H9 (cell line): ENCODE measurements around the gene CYS1. TPM values are rescaled to one million over a fixed set of nuclear protein-coding genes. Genes with fewer than 3 reads are reported as not detected.

Experiments used
- DNase-seq: peaks from one replicate; pipeline ENCODE4 v3.0.0-alpha.2; 2017
- H2AFZ ChIP-seq: one replicate; pipeline ENCODE4 v1.6.1; 2013; ENCODE audit warnings: mild to moderate bottlenecking, low read length, control low read depth, moderate library complexity
- H2AK5ac ChIP-seq: 2 replicates; pipeline ENCODE4 v1.6.1; 2013; ENCODE audit warnings: low read length, control low read depth, mixed read lengths; ENCODE audit not compliant: insufficient read length
- H2BK120ac ChIP-seq: one replicate; pipeline ENCODE4 v1.6.1; 2013; ENCODE audit warnings: low read depth, mild to moderate bottlenecking, low read length, control low read depth, inconsistent platforms; ENCODE audit not compliant: poor library complexity, severe bottlenecking
- H2BK12ac ChIP-seq: 2 replicates; pipeline ENCODE4 v1.6.1; 2013; ENCODE audit warnings: low read length, control low read depth, mixed read lengths, low read depth; ENCODE audit not compliant: insufficient read length
- H2BK15ac ChIP-seq: 2 replicates; pipeline ENCODE4 v1.6.1; 2013; ENCODE audit warnings: low read depth, low read length, control low read depth
- H2BK20ac ChIP-seq: one replicate; pipeline ENCODE4 v1.6.1; 2013; ENCODE audit warnings: low read depth, mild to moderate bottlenecking, low read length, control low read depth, inconsistent platforms; ENCODE audit not compliant: poor library complexity, severe bottlenecking
- H2BK5ac ChIP-seq: 2 replicates; pipeline ENCODE4 v1.6.1; 2013; ENCODE audit warnings: low read length, control low read depth, mixed read lengths; ENCODE audit not compliant: insufficient read length
- H3K14ac ChIP-seq: 2 replicates; pipeline ENCODE4 v1.6.1; 2013; ENCODE audit warnings: low read length, control low read depth; ENCODE audit not compliant: insufficient read depth
- H3K18ac ChIP-seq: 2 replicates; pipeline ENCODE4 v1.6.1; 2013; ENCODE audit warnings: low read depth, mild to moderate bottlenecking, mixed read lengths, low read length, control low read depth; ENCODE audit not compliant: insufficient read length
- H3K23ac ChIP-seq: 2 replicates; pipeline ENCODE4 v1.6.1; 2013; ENCODE audit warnings: low read length, control low read depth, mixed read lengths, low read depth; ENCODE audit not compliant: insufficient read length
- H3K23me2 ChIP-seq: 2 replicates; pipeline ENCODE4 v1.6.1; 2013; ENCODE audit warnings: low read depth, mild to moderate bottlenecking, mixed read lengths, low read length, control low read depth; ENCODE audit not compliant: insufficient read length, poor library complexity, severe bottlenecking
- H3K27ac ChIP-seq: 2 replicates; pipeline ENCODE4 v1.5.1; 2013; ENCODE audit warnings: low read length, control low read depth, mixed read lengths, low read depth; ENCODE audit not compliant: insufficient read length
- H3K27me3 ChIP-seq: 2 replicates; pipeline ENCODE4 v1.6.1; 2013; ENCODE audit warnings: low read length, control low read depth, inconsistent platforms; ENCODE audit not compliant: insufficient read depth
- H3K4ac ChIP-seq: 2 replicates; pipeline ENCODE4 v1.6.1; 2013; ENCODE audit warnings: low read depth, mild to moderate bottlenecking, control low read depth, inconsistent platforms, low read length, moderate library complexity
- H3K4me1 ChIP-seq: 2 replicates; pipeline ENCODE4 v1.6.1; 2013; ENCODE audit warnings: low read length, control low read depth, inconsistent platforms; ENCODE audit not compliant: insufficient read depth
- H3K4me2 ChIP-seq: 2 replicates; pipeline ENCODE4 v1.6.1; 2013; ENCODE audit warnings: low read length, control low read depth, mixed read lengths; ENCODE audit not compliant: insufficient read length, insufficient read depth
- H3K56ac ChIP-seq: 2 replicates; pipeline ENCODE4 v1.6.1; 2013; ENCODE audit warnings: low read depth, mild to moderate bottlenecking, mixed read lengths, low read length, control low read depth; ENCODE audit not compliant: insufficient read length
- H3K79me1 ChIP-seq: 2 replicates; pipeline ENCODE4 v1.6.1; 2013; ENCODE audit warnings: low read depth, mild to moderate bottlenecking, moderate library complexity, low read length, control low read depth, inconsistent platforms; ENCODE audit not compliant: insufficient read depth, poor library complexity, severe bottlenecking
- H3K79me2 ChIP-seq: 2 replicates; pipeline ENCODE4 v1.6.1; 2013; ENCODE audit warnings: low read length, control low read depth, inconsistent platforms; ENCODE audit not compliant: insufficient read depth
- H3K9ac ChIP-seq: 2 replicates; pipeline ENCODE4 v1.6.1; 2013; ENCODE audit warnings: low read length, control low read depth, mixed read lengths; ENCODE audit not compliant: insufficient read length; ENCODE audit errors: extremely low read depth
- H3K9me3 ChIP-seq: one replicate; pipeline ENCODE4 v1.6.1; 2013; ENCODE audit warnings: low read depth, low read length, inconsistent platforms; ENCODE audit not compliant: control insufficient read depth
- H3T11ph ChIP-seq: one replicate; pipeline ENCODE4 v1.6.1; 2013; ENCODE audit warnings: mild to moderate bottlenecking, low read length, control low read depth, inconsistent platforms
- H4K20me1 ChIP-seq: one replicate; pipeline ENCODE4 v1.6.1; 2013; ENCODE audit not compliant: control insufficient read depth, insufficient read length, insufficient read depth
- H4K5ac ChIP-seq: 2 replicates; pipeline ENCODE4 v1.6.1; 2013; ENCODE audit warnings: low read depth, mild to moderate bottlenecking, mixed read lengths, low read length, control low read depth; ENCODE audit not compliant: insufficient read length
- H4K8ac ChIP-seq: replicated peaks from 2 replicates; pipeline ENCODE4 v1.6.1; 2013; ENCODE audit warnings: low read length, control low read depth, mixed read lengths, low read depth; ENCODE audit not compliant: insufficient read length
- H4K91ac ChIP-seq: 2 replicates; pipeline ENCODE4 v1.6.1; 2013; ENCODE audit warnings: low read depth, mild to moderate bottlenecking, moderate library complexity, mixed read lengths, low read length, control low read depth; ENCODE audit not compliant: insufficient read length
- H3K27ac Mint-ChIP-seq, 3 experiments: 2 replicates in 2 of 3; 3 replicates in 1 of 3; pipeline ENCODE4 v1.8.0; 2020 to 2021; ENCODE audit warnings: mixed read lengths in 3 of 3, mild to moderate bottlenecking in 1 of 3, moderate library complexity in 1 of 3
- H3K27me3 Mint-ChIP-seq: 2 replicates; pipeline ENCODE4 v1.8.0; 2021; ENCODE audit warnings: low read depth, mild to moderate bottlenecking, moderate library complexity, mixed read lengths
- H3K36me3 Mint-ChIP-seq, 3 experiments: 2 replicates in 2 of 3; 3 replicates in 1 of 3; pipeline ENCODE4 v1.8.0; 2020 to 2021; ENCODE audit warnings: low read depth in 3 of 3, mixed read lengths in 3 of 3; ENCODE audit not compliant: insufficient read depth in 1 of 3
- H3K4me1 Mint-ChIP-seq, 2 experiments: 2 replicates each; pipeline ENCODE4 v1.8.0; 2020; ENCODE audit warnings: mixed read lengths in 2 of 2
- H3K4me3 Mint-ChIP-seq, 2 experiments: 2 replicates in 1 of 2; 3 replicates in 1 of 2; pipeline ENCODE4 v1.8.0; 2020 to 2021; ENCODE audit warnings: mild to moderate bottlenecking in 2 of 2, mixed read lengths in 2 of 2, moderate library complexity in 1 of 2
- H3K9me3 Mint-ChIP-seq, 2 experiments: 2 replicates in 1 of 2; 3 replicates in 1 of 2; pipeline ENCODE4 v1.8.0; 2020; ENCODE audit warnings: mild to moderate bottlenecking in 2 of 2, mixed read lengths in 2 of 2, moderate library complexity in 1 of 2
- WGBS: extraction: QIAGEN DNeasy Blood & Tissue Kit; methylation state at CpG from one replicate; pipeline ENCODE4 v1.1.7; 2013; ENCODE audit warnings: missing lambda C conversion rate, low lambda C conversion rate, mixed read lengths; ENCODE audit not compliant: insufficient read length; ENCODE audit errors: extremely low coverage; 5-methylcytosine and 5-hydroxymethylcytosine counted together
- total RNA-seq: library from RNA; stranded (reverse); gene quantifications from 2 replicates; pipeline ENCODE4 v1.2.1, GENCODE V29; 2021
- TF ChIP-seq, protein P1 (sequence below): fragments of 200-600 bp; sonication (generic); conservative IDR thresholded peaks from 3 replicates; pipeline ENCODE4 v1.8.0; 2021; ENCODE audit warnings: antibody characterized with exemption, mild to moderate bottlenecking

The CYS1 gene
- total RNA-seq, 1 experiment from 2014 or later = 0.35 TPM

DNA sequence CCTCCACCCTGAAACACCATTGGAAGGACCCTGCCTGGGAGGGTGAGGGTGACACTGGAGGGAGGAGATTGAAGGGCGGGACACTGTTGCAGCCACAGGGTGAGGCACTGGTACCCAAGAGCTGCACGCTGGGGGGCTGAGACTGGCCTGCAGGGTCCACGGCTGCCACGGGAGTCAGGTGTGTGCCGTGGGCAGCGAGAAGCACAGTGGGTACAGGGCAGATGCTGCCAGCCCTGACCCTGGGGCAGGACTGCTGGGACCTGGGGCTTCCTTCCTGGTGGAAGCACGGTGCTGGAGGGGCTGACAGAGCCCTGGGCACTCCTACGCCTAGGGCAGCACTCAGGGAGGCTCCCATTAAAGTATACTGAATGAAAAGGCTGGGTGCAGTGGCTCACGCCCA is 16.6 kb downstream of the CYS1 start:
- no peak overlapping the region for H4K91ac ChIP-seq
- no peaks in the 10 kb centered on the region for H3K4me1 ChIP-seq
- no peaks in the 10 kb centered on the region for H3K79me1 ChIP-seq
- no peak overlapping the region for H3K9ac ChIP-seq
- H3K14ac ChIP-seq = no peak overlapping the region; the same call in 1 of the 2 replicates
- Mint-ChIP-seq H3K4me3 (no peak overlapping the region), H3K27me3 (0 out of 2 replicates have a peak, but pooled peaks cover 1% of the 10 kb centered on the region), H3K36me3 (peaks cover 0 to 7% (median 0%) of the 10 kb centered on the region in 3 experiments; a peak in 2 of 7 replicates), H3K4me1 (peaks cover 10 to 18% of the 10 kb centered on the region in 2 experiments), H3K9me3 (peaks cover 4 to 7% of the 10 kb centered on the region in 2 experiments; a peak in 3 of 5 replicates), H3K27ac (no peak overlapping the region)
- H3K9me3 ChIP-seq = no peaks in the 10 kb centered on the region
- H4K8ac ChIP-seq = no peak overlapping the region
- no peaks in the 10 kb centered on the region for H3K79me2 ChIP-seq
- H2BK120ac ChIP-seq = no peak overlapping the region
- DNase-seq = no peak
- no peak overlapping the region for H2BK15ac ChIP-seq
- no peak overlapping the region for H2AFZ ChIP-seq
- no peaks in the 10 kb centered on the region for H3K23me2 ChIP-seq
- no peak overlapping the region for H4K5ac ChIP-seq
- H3T11ph ChIP-seq = no peak overlapping the region
- no peak overlapping the region for H2BK12ac ChIP-seq
- no peak overlapping the region for H3K4ac ChIP-seq
- H3K23ac ChIP-seq = no peak overlapping the region
- H2BK20ac ChIP-seq = no peak overlapping the region
- H2AK5ac ChIP-seq = no peak overlapping the region
- no peak overlapping the region for H3K4me2 ChIP-seq
- WGBS = no CpG with 5 or more reads among the region's 9 CpGs
- no peak overlapping the region for H3K18ac ChIP-seq
- TF ChIP-seq, protein P1, sequence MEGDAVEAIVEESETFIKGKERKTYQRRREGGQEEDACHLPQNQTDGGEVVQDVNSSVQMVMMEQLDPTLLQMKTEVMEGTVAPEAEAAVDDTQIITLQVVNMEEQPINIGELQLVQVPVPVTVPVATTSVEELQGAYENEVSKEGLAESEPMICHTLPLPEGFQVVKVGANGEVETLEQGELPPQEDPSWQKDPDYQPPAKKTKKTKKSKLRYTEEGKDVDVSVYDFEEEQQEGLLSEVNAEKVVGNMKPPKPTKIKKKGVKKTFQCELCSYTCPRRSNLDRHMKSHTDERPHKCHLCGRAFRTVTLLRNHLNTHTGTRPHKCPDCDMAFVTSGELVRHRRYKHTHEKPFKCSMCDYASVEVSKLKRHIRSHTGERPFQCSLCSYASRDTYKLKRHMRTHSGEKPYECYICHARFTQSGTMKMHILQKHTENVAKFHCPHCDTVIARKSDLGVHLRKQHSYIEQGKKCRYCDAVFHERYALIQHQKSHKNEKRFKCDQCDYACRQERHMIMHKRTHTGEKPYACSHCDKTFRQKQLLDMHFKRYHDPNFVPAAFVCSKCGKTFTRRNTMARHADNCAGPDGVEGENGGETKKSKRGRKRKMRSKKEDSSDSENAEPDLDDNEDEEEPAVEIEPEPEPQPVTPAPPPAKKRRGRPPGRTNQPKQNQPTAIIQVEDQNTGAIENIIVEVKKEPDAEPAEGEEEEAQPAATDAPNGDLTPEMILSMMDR = no peak
- no peak overlapping the region for H3K56ac ChIP-seq
- no peaks in the 10 kb centered on the region for H3K27me3 ChIP-seq
- no peaks in the 10 kb centered on the region for H4K20me1 ChIP-seq
- no peak overlapping the region for H2BK5ac ChIP-seq
- no peak overlapping the region for H3K27ac ChIP-seq
